Ovary (tissue), 3 donors: ENCODE measurements around the gene LPCAT3.

Experiments used
- EP300 ChIP-seq: sonication (generic); formaldehyde crosslinking; IDR thresholded peaks from one replicate; pipeline ENCODE4 v1.6.1; 2017; ENCODE audit warnings: antibody characterized with exemption
- POLR2A ChIP-seq: fragments of 450-650 bp; IDR thresholded peaks from one replicate; pipeline ENCODE4 v1.6.1; 2017; ENCODE audit warnings: antibody characterized with exemption, mild to moderate bottlenecking, moderate library complexity
- TF ChIP-seq, protein P1 (sequence below), 3 donors: fragments of 450-650 bp in 2 of 3; fragments of 200-600 bp in 1 of 3; IDR thresholded peaks; one replicate each; pipeline versions ENCODE4 v1.5.1 to v1.8.0; 2016 to 2022; ENCODE audit warnings: antibody characterized with exemption in 3 of 3, mild to moderate bottlenecking in 1 of 3
- donor health status: DM: no; HTN: no; CAD: no.

DNA sequence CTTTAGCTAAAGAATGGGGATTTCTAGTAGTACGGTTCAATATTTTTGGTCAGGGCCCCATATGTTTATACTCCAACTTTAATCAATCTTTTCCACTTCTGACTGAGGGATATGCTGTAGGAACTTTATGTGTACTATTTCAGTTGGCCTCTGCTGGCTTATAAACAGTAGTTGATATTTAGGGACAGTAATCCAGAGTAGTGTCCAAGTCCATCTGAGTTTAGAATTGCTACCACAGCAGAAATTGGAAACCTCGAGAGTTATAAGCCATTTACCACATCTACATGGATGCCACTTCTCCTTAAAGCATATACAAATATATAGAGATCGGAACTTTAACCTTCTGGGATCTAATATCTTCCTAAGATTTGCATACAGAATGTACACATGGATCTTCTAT is 11.6 kb downstream of the LPCAT3 start:
- TF ChIP-seq, protein P1, sequence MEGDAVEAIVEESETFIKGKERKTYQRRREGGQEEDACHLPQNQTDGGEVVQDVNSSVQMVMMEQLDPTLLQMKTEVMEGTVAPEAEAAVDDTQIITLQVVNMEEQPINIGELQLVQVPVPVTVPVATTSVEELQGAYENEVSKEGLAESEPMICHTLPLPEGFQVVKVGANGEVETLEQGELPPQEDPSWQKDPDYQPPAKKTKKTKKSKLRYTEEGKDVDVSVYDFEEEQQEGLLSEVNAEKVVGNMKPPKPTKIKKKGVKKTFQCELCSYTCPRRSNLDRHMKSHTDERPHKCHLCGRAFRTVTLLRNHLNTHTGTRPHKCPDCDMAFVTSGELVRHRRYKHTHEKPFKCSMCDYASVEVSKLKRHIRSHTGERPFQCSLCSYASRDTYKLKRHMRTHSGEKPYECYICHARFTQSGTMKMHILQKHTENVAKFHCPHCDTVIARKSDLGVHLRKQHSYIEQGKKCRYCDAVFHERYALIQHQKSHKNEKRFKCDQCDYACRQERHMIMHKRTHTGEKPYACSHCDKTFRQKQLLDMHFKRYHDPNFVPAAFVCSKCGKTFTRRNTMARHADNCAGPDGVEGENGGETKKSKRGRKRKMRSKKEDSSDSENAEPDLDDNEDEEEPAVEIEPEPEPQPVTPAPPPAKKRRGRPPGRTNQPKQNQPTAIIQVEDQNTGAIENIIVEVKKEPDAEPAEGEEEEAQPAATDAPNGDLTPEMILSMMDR (IDR thresholded peaks at IDR 0.05): no peak
- TF ChIP-seq POLR2A (no peak), EP300 (no peak)
